DND-41 (cell line): ENCODE measurements around the gene SWSAP1.

Experiments used
- EZH2 ChIP-seq: IDR thresholded peaks from 3 replicates; pipeline ENCODE4 v1.6.1; 2012; ENCODE audit warnings: borderline replicate concordance, low read depth, mild to moderate bottlenecking, moderate library complexity, low read length, inconsistent platforms; ENCODE audit not compliant: severe bottlenecking
- TF ChIP-seq, protein P1 (sequence below): IDR thresholded peaks from 2 replicates; pipeline ENCODE4 v1.5.1; 2012; ENCODE audit warnings: borderline replicate concordance, low read length, moderate library complexity, mild to moderate bottlenecking; ENCODE audit not compliant: poor library complexity, severe bottlenecking; ENCODE audit errors: extremely low read depth

DNA sequence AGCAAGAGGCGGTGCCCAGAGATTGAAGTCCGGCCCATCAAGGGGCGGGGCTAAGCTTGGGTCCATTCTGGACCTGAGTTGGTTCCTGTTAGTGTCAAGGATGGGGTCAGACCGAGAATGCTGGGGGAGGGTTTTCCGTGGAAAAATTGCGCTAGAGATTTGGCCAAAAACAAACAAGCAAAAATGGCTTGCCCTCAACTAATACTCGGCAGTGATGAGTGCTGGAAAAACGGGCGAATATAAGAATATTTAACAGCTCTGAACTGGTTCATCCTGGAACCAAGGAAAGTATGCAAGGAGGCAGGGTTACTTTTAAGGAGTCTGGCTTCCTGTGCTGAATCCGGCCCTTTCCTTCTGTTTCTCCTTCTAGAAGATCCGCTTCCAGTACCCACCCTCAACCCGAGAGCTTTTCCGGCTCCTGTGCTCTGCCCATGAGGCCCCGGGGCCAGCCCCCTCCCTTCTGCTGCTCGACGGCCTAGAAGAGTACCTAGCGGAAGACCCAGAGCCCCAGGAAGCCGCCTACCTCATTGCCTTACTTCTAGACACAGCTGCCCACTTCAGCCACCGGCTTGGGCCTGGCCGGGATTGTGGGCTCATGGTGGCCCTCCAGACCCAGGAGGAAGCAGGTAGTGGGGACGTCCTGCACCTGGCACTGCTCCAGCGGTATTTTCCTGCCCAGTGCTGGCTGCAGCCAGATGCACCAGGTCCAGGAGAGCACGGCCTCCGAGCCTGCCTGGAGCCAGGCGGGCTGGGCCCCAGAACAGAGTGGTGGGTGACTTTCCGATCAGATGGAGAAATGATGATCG is 880 bp downstream of the SWSAP1 start:
- TF ChIP-seq, protein P1, sequence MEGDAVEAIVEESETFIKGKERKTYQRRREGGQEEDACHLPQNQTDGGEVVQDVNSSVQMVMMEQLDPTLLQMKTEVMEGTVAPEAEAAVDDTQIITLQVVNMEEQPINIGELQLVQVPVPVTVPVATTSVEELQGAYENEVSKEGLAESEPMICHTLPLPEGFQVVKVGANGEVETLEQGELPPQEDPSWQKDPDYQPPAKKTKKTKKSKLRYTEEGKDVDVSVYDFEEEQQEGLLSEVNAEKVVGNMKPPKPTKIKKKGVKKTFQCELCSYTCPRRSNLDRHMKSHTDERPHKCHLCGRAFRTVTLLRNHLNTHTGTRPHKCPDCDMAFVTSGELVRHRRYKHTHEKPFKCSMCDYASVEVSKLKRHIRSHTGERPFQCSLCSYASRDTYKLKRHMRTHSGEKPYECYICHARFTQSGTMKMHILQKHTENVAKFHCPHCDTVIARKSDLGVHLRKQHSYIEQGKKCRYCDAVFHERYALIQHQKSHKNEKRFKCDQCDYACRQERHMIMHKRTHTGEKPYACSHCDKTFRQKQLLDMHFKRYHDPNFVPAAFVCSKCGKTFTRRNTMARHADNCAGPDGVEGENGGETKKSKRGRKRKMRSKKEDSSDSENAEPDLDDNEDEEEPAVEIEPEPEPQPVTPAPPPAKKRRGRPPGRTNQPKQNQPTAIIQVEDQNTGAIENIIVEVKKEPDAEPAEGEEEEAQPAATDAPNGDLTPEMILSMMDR: no peak
- TF ChIP-seq EZH2: no peak
